HEK293T (cell line): ENCODE measurements around the gene XRN1.

Experiments
- ARNT ChIP-seq: fragments of 450-650 bp; IDR thresholded peaks from 2 replicates; pipeline ENCODE4 v1.6.1; 2017; ENCODE audit warnings: mild to moderate bottlenecking
- BHLHE40 ChIP-seq: fragments of 450-650 bp; IDR thresholded peaks from 2 replicates; pipeline ENCODE4 v1.6.1; 2016; ENCODE audit warnings: mild to moderate bottlenecking, moderate library complexity, borderline replicate concordance
- FOXK2 ChIP-seq: fragments of 450-650 bp; IDR thresholded peaks from 2 replicates; pipeline ENCODE4 v1.6.1; 2016; ENCODE audit warnings: mild to moderate bottlenecking
- FOXM1 ChIP-seq: fragments of 450-650 bp; IDR thresholded peaks from 2 replicates; pipeline ENCODE4 v1.6.1; 2017; ENCODE audit warnings: mild to moderate bottlenecking, borderline replicate concordance
- L3MBTL2 ChIP-seq: fragments of 450-650 bp; conservative IDR thresholded peaks from 2 replicates; pipeline ENCODE4 v1.6.1; 2016; ENCODE audit warnings: mild to moderate bottlenecking
- LEF1 ChIP-seq: fragments of 450-650 bp; IDR thresholded peaks from 2 replicates; pipeline ENCODE4 v1.6.1; 2017; ENCODE audit warnings: mild to moderate bottlenecking, borderline replicate concordance
- NFRKB ChIP-seq: fragments of 450-650 bp; IDR thresholded peaks from 2 replicates; pipeline ENCODE4 v1.6.1; 2016; ENCODE audit warnings: mild to moderate bottlenecking, moderate library complexity
- SP1 ChIP-seq: fragments of 450-650 bp; IDR thresholded peaks from 2 replicates; pipeline ENCODE4 v1.6.1; 2017
- TARDBP ChIP-seq: fragments of 450-650 bp; IDR thresholded peaks from 2 replicates; pipeline ENCODE4 v1.6.1; 2016
- ZNF384 ChIP-seq: fragments of 450-650 bp; IDR thresholded peaks from 2 replicates; pipeline ENCODE4 v1.6.1; 2016
- TF ChIP-seq, protein P1 (sequence below): fragments of 450-650 bp; IDR thresholded peaks from 2 replicates; pipeline ENCODE4 v1.6.1; 2016

DNA sequence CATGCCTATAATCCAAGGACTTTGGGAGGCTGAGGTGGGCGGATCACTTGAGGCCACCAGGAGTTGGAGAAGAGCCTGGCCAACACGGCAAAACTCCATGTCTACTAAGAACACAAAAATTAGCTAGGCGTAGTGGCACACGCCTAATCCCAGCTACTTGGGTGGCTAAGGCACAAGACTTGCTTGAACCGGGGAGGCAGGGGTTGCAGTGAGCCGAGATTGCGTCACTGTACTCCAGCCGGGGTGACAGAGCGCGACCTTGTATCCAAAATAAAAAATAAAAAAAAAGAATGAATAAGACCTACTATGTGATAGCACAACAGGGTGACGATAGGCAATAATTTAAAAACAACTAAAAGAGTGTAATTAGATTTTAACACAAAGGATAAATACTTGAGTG is 3.5 kb downstream of the XRN1 start:
- TF ChIP-seq BHLHE40: no peak
- TF ChIP-seq NFRKB: no peak
- no peak for TF ChIP-seq L3MBTL2
- TF ChIP-seq SP1: no peak
- no peak for TF ChIP-seq ARNT
- TF ChIP-seq TARDBP: no peak
- TF ChIP-seq, protein P1, sequence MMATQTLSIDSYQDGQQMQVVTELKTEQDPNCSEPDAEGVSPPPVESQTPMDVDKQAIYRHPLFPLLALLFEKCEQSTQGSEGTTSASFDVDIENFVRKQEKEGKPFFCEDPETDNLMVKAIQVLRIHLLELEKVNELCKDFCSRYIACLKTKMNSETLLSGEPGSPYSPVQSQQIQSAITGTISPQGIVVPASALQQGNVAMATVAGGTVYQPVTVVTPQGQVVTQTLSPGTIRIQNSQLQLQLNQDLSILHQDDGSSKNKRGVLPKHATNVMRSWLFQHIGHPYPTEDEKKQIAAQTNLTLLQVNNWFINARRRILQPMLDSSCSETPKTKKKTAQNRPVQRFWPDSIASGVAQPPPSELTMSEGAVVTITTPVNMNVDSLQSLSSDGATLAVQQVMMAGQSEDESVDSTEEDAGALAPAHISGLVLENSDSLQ: no peak
- no peak for TF ChIP-seq FOXK2
- no peak for TF ChIP-seq FOXM1
- no peak for TF ChIP-seq LEF1
- TF ChIP-seq ZNF384: no peak
